ENCODE data around the gene ZNF784. TPM values are rescaled to one million over a fixed set of nuclear protein-coding genes. Genes with fewer than 3 reads are reported as not detected.

The ZNF784 gene
- total RNA-seq, 3 donors from 2014 or later (not counting 1 experiment from before 2014, with no cell fraction given) = 6.4 to 7.9 (median 7.1) TPM

- peaks cover 8% of the 10 kb centered on the region for H3K36me3 ChIP-seq (ENCODE audit: control insufficient read depth, insufficient read depth, low read length)
- H3K4me3 Mint-ChIP-seq = peak overlapping the region; percentile 100
- H3K4me3 ChIP-seq (ENCODE audit: low read length) = peak overlapping the region; percentile 65
- H3K27me3 ChIP-seq (ENCODE audit: control insufficient read depth, insufficient read depth, low read length) = no peaks in the 10 kb centered on the region
- H3K9me3 ChIP-seq (ENCODE audit: control insufficient read depth, insufficient read depth, low read length) = no peaks in the 10 kb centered on the region
- peaks cover 49% of the 10 kb centered on the region for H3K4me1 ChIP-seq (ENCODE audit: control insufficient read depth, insufficient read depth, low read length)
- no peaks in the 10 kb centered on the region for H3K9me3 Mint-ChIP-seq
- H3K4me1 Mint-ChIP-seq = peaks cover 44 to 56% of the 10 kb centered on the region in 2 donors
- DNase-seq (peak; percentile 99 to 100), ATAC-seq (peak; percentile 75 to 87 (median 75))
- TF ChIP-seq, protein P1, sequence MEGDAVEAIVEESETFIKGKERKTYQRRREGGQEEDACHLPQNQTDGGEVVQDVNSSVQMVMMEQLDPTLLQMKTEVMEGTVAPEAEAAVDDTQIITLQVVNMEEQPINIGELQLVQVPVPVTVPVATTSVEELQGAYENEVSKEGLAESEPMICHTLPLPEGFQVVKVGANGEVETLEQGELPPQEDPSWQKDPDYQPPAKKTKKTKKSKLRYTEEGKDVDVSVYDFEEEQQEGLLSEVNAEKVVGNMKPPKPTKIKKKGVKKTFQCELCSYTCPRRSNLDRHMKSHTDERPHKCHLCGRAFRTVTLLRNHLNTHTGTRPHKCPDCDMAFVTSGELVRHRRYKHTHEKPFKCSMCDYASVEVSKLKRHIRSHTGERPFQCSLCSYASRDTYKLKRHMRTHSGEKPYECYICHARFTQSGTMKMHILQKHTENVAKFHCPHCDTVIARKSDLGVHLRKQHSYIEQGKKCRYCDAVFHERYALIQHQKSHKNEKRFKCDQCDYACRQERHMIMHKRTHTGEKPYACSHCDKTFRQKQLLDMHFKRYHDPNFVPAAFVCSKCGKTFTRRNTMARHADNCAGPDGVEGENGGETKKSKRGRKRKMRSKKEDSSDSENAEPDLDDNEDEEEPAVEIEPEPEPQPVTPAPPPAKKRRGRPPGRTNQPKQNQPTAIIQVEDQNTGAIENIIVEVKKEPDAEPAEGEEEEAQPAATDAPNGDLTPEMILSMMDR (IDR thresholded peaks at IDR 0.05) = no peak
- intact Hi-C loops (cut with micrococcal nuclease) = loop anchor here (1.0 to 10.0 kb wide), 6 partner anchors 19 to 1460 kb away; partner anchors contain the start of genes EPN1, TSEN34 and ZSCAN5A
- no peaks in the 10 kb centered on the region for H3K36me3 Mint-ChIP-seq
- WGBS (ENCODE audit: insufficient coverage) = under 1% methylated on average over 51 of the region's 52 CpGs
- peak overlapping the region; percentile 99 to 100 for H3K27ac Mint-ChIP-seq
- H3K27me3 Mint-ChIP-seq (ENCODE audit: low read depth in 2 of 2) = peaks cover 0 to 7% of the 10 kb centered on the region in 2 donors
- peak overlapping the region; percentile 100 for H3K27ac ChIP-seq (ENCODE audit: low read length)
Observed at GRCh38 chr19:55654323-55654867, 30.0 kb upstream of the ZNF784 start.

- no peaks in the 10 kb centered on the region for H3K27me3 ChIP-seq (ENCODE audit: control insufficient read depth, insufficient read depth, low read length)
- Mint-ChIP-seq H3K4me1 (peaks cover 38 to 53% of the 10 kb centered on the region in 2 donors), H3K4me3 (peak overlapping the region; percentile 100), H3K9me3 (no peaks in the 10 kb centered on the region), H3K27me3 (ENCODE audit: low read depth in 2 of 2) (peaks cover 0 to 7% of the 10 kb centered on the region in 2 donors), H3K36me3 (no peaks in the 10 kb centered on the region), H3K27ac (peak overlapping the region; percentile 99 to 100)
- H3K4me1 ChIP-seq (ENCODE audit: control insufficient read depth, insufficient read depth, low read length) = peaks cover 50% of the 10 kb centered on the region
- TF ChIP-seq, protein P1 (IDR thresholded peaks at IDR 0.05) = peak; percentile 99
- peak; percentile 50 to 75 (median 67) for ATAC-seq
- H3K4me3 ChIP-seq (ENCODE audit: low read length) = peak overlapping the region; percentile 65
- no peaks in the 10 kb centered on the region for H3K9me3 ChIP-seq (ENCODE audit: control insufficient read depth, insufficient read depth, low read length)
- H3K27ac ChIP-seq (ENCODE audit: low read length) = peak overlapping the region; percentile 100
- H3K36me3 ChIP-seq (ENCODE audit: control insufficient read depth, insufficient read depth, low read length) = peaks cover 5% of the 10 kb centered on the region
- intact Hi-C loops (cut with micrococcal nuclease) = loop anchor here (1.0 to 10.0 kb wide), 6 partner anchors 18 to 1459 kb away; partner anchors contain the start of genes EPN1, TSEN34 and ZSCAN5A
- under 1% methylated on average over 57 of the region's 57 CpGs for WGBS (ENCODE audit: insufficient coverage)
- DNase-seq = peak; percentile 98 to 100
Observed at GRCh38 chr19:55653651-55654322, 29.4 kb upstream of the ZNF784 start.

GRCh38 chr19:55652311-55653128 is 28.2 kb upstream of the ZNF784 start:
- Mint-ChIP-seq H3K27ac (peak overlapping the region in 1 of 2 donors; percentile 33), H3K4me3 (no peak overlapping the region), H3K4me1 (peaks cover 35 to 51% of the 10 kb centered on the region in 2 donors), H3K9me3 (no peaks in the 10 kb centered on the region), H3K36me3 (no peaks in the 10 kb centered on the region), H3K27me3 (ENCODE audit: low read depth in 2 of 2) (peaks cover 0 to 7% of the 10 kb centered on the region in 2 donors)
- Histone ChIP-seq H3K27me3 (ENCODE audit: control insufficient read depth, insufficient read depth, low read length) (no peaks in the 10 kb centered on the region), H3K4me3 (ENCODE audit: low read length) (no peak overlapping the region), H3K9me3 (ENCODE audit: control insufficient read depth, insufficient read depth, low read length) (no peaks in the 10 kb centered on the region), H3K36me3 (ENCODE audit: control insufficient read depth, insufficient read depth, low read length) (no peaks in the 10 kb centered on the region), H3K27ac (ENCODE audit: low read length) (no peak overlapping the region), H3K4me1 (ENCODE audit: control insufficient read depth, insufficient read depth, low read length) (peaks cover 47% of the 10 kb centered on the region)
- TF ChIP-seq, protein P1 (IDR thresholded peaks at IDR 0.05) = no peak
- WGBS (ENCODE audit: insufficient coverage) = 95% methylated on average over 71 of the region's 71 CpGs
- no peak for ATAC-seq
- no peak for DNase-seq
- intact Hi-C loops (cut with micrococcal nuclease) = loop anchor here (5.0 to 10.0 kb wide), 3 partner anchors 475 to 1458 kb away; partner anchors contain the start of genes TSEN34 and ZSCAN5A

Measured in natural killer cell (primary cell).